Measurements from ENCODE around the gene TMEM43.

DNA sequence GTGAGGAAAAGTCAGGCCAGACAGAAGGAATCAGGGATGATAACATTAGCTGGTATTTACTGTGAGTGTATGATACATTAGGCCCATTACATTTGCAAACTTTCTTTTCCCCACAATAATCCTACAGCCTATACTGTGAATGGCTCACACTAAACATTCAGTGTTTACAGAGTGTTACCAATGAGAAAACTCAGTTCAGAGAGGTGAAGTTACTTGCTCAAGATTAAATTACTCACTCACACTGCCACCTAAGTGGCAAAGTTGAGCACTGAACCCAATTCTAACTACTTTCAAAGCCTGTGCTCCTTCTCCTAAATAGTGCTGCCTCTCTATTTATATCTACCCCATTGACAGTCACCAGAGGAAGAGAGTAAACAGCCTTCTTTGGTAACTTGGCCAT is 45.0 kb downstream of the TMEM43 start:
- TF ChIP-seq, protein P1, sequence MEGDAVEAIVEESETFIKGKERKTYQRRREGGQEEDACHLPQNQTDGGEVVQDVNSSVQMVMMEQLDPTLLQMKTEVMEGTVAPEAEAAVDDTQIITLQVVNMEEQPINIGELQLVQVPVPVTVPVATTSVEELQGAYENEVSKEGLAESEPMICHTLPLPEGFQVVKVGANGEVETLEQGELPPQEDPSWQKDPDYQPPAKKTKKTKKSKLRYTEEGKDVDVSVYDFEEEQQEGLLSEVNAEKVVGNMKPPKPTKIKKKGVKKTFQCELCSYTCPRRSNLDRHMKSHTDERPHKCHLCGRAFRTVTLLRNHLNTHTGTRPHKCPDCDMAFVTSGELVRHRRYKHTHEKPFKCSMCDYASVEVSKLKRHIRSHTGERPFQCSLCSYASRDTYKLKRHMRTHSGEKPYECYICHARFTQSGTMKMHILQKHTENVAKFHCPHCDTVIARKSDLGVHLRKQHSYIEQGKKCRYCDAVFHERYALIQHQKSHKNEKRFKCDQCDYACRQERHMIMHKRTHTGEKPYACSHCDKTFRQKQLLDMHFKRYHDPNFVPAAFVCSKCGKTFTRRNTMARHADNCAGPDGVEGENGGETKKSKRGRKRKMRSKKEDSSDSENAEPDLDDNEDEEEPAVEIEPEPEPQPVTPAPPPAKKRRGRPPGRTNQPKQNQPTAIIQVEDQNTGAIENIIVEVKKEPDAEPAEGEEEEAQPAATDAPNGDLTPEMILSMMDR (IDR thresholded peaks at IDR 0.05; ENCODE audit: low read depth, low read length): no peak
- no peak for TF ChIP-seq EZH2phosphoT487 (IDR thresholded peaks at IDR 0.05; ENCODE audit: low read depth)
